Measurements from ENCODE around the gene LPCAT1.
"Not testable (repeated sequence)": the region's sequence is repeated elsewhere in the genome, so short reads cannot be mapped to it uniquely, and the experiment has no call there.

Gene LPCAT1

DNA sequence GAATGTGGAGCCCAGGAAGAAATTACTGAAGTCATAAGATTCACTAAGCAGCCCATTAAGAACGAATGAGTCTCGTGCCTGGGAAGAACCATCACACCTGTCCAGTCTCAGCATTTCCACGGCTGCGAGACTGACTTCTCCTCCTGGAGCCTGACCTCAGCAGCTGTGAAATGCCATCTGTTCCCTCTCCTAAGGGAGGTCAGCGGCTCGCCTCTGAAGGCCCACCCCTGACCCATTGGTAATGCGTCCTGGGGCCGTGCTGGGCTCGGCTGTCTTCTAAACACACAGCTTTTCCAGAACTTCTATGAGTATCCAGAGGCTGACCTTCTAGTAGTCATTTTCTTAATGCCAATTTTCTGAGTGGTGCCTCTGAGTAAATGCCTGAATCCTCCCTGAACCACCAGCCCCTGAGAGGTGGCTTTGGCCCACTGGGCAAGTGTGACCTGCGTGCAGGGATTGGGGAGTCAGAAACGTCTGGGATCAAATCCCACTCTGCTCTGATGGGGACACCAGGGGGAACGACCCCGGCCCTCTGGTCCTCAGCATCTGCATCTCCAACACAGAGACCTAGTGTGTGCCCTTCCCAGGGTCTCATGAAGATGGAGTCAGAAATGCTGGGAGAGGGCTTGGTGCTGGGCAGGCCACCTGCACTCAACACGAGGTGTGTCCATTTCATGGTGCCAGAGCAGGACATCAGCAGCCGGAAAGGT, 84.2 kb downstream of the LPCAT1 start:
- DNase-seq: no peak

DNA sequence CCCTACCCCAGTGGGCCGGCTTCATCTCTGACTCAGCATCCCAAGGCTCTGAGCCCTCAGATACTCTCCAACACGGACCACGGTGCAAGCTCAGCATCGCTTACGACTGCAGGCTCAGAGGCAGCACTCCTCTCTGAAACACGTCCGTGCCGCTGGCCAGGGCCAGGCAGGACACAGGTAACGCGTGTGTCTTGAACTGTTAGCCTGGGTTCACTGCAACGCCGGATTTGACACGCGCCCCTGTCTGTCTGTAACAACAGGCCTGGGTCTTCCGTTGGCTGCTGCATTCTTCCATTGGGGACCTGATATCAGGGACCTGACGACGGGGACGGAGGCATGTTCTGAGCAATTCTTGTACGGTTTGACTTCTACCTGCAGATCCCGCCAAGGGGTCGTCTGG, 84.9 kb downstream of the LPCAT1 start:
- no peak for DNase-seq

- no peak for DNase-seq
Observed at GRCh38 chr5:1437876-1438559, 85.7 kb downstream of the LPCAT1 start.

- DNase-seq: peak; percentile 14 to 86
Observed at GRCh38 chr5:1437226-1437829, 86.4 kb downstream of the LPCAT1 start.

- no peak for DNase-seq
Observed at GRCh38 chr5:1436681-1437080, 87.1 kb downstream of the LPCAT1 start.

GRCh38 chr5:1436036-1436435, 87.7 kb downstream of the LPCAT1 start:
- DNase-seq: no peak

GRCh38 chr5:1435369-1435768, 88.4 kb downstream of the LPCAT1 start:
- no peak for DNase-seq

DNA sequence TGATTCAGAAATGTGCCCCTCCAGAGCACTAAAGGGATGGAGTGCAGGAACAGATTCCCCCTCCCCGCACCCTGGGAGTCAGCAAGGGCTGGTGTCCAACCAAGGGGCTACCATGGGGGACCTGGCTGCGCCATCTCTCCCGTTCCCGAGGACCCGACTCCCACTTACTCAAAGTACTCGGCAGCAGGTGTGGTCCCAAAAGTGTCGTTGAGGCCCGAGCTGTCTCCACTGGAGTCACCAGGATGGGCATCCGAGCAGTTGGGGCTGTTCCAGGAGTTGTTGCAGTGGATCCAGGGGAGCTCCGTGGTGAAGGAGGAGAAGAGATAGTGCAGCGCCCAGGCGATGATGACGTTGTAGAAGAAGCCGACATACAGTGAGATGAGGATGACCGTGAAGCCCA, 91.5 kb downstream of the LPCAT1 start:
- no peak for DNase-seq

- DNase-seq: no peak
Observed at GRCh38 chr5:1431896-1432295, 91.9 kb downstream of the LPCAT1 start.

DNA sequence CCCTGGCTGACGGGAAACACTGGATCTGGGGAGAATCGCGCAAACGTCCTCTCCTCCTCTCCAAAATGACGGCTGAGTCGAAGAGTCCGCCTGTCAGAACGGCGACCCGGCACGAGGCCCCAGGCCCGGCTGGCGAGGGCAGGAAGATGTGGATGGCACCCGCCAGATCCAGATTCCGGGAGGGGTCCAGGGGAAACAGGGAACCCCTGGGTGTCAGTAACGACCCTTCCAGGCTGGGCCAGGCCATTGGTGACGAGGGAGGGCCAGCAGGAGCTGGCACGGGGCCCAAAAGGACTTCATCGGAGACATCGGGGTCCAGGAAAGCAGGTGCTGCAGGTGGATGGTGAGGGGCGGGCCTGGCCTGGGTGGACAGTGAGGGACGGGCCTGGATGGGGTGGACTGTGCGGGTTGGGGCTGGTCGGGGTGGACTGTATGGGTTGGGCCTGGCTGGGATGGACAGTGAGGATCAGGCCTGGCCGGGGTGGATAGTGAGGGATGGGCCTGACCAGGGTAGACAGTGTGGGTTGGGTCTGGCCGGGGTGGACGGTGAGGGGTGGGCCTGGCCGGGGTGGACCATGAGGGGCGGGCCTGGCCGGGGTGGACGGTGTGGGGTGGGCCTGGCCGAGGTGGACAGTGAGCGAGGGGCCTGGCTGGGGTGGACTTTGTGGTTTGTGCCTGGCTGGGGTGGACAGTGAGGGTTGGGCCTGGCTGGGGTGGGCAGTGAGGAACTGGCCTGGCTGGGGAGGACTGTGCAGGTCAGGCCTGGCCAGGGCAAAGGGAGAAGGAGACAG, 92.5 kb downstream of the LPCAT1 start:
- no peak for DNase-seq

DNA sequence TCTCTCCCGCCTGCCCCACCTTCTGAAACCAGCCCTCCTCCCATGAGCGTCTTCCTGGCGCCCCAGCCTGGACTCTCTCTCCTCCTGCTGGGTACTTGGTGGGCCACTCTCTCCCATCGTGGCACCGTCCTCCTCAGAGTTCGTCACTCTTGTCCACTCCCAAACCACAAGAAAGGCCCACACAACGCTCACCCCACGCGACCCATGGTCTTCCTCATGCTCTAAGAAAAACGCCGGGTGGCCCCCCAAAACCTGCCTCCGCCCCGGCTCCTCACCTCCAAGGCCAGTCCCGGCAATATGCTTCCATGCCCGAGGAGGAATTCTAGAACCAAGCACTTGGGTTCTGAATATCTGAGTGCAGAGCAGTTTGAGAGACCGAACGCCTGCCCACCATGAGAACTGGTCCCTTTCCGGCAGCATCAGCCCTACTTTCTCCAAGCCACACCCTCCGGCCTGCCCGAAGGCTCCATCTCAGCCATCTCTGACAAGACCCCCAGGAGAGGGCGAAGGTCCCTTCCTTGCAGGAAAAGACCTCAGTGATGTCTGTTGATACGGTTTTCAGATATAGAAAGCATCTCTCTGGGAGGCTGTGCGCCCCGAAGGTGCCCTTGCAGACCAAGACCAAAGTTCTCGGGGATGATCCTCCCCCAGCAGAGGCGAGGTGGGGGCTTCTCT, 93.5 kb downstream of the LPCAT1 start:
- DNase-seq: no peak

- no peak for DNase-seq
Observed at GRCh38 chr5:1429496-1429895, 94.3 kb downstream of the LPCAT1 start.

DNA sequence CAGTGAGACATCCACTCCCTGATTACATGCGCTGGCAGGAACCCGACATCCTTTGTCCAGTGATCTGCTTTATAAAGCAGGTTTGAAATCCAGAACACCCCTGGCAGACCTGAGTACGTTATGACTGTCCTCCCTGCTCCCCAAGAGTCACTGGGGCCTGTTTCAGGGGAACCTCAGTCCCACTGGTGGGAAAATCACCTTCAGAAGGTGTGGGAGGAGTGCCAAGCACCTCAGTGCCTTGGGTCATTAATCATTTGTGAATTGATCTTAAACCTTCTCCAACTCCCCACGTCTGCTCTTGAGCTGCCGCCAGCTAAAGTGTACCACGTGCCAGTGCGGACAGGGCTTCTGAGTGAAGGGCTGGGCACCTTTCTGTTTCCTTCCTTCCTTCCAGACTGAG, 94.7 kb downstream of the LPCAT1 start:
- DNase-seq: no peak

DNA sequence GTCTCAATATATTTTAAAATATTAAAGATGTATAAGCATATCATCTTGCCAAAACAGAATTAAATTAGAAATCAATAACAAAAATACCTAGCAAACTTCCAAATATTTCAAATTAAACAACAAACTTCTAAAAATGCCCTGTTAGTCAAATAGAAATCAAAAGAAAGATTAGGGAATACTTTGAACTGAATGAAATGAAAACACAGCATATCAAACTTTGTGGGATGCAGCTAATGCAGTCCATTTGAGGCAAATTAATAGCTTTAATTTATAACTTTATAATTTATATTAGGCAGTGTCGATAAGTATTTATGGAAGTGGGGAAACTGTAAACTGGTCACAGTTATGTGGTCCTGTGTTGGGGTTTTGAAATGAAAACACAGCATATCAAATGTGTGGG, 95.7 kb downstream of the LPCAT1 start:
- DNase-seq: no peak

DNA sequence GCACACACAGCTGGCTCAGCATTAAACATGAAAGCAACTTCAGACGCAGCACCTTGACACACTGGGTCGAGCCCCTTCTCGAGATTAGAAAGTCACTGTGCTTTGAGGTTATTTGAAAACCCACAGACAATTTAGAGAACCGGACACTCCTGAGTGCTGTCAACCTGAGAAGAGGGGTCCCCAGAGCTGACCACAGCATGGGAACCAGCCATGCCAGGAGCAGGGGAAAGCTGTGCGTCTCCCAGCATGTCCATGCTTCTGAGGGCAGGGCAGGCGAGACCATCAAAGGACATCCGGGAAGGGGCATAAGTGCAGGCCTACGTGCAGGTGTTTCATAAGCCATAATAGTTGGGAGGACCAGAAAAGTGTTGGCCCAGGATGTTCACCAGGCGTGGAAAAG, 99.0 kb downstream of the LPCAT1 start:
- no peak for DNase-seq

DNA sequence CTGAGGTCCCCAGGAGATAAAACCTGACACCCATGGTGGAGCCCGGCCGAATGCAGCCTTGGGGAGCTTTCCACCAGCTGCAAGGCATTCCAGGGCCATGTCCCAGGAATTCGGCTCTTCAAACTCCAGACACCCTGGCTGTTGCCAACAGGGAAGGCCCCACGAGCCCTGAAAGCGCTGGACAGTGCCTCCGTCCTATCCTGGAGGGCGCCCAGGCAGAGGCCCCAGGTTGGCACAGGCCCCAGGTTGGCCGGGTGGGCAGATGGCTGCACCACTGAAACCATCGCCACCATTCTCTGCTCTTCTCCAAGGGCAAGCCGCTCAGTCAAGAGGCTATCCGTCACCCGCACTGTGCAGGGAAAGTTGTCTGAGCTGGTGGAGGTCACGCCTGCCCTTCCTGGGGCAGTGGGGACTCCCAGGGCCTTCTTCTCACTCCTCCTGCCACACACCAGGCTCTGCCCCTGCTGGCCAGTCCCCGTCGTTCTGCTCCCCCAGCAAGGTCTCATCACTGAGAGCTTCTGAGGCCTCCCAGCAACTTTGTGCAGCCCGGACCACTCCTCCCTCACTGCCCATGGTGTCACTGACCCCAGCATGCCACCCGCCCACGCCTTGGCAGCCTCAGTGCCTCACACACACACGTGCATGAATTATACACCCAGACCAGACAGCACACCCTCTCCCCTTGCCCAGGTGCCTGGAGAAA, 99.7 kb downstream of the LPCAT1 start:
- DNase-seq: no peak

GRCh38 chr5:1422522-1422921, 101.2 kb downstream of the LPCAT1 start:
- not testable (repeated sequence) for DNase-seq

DNA sequence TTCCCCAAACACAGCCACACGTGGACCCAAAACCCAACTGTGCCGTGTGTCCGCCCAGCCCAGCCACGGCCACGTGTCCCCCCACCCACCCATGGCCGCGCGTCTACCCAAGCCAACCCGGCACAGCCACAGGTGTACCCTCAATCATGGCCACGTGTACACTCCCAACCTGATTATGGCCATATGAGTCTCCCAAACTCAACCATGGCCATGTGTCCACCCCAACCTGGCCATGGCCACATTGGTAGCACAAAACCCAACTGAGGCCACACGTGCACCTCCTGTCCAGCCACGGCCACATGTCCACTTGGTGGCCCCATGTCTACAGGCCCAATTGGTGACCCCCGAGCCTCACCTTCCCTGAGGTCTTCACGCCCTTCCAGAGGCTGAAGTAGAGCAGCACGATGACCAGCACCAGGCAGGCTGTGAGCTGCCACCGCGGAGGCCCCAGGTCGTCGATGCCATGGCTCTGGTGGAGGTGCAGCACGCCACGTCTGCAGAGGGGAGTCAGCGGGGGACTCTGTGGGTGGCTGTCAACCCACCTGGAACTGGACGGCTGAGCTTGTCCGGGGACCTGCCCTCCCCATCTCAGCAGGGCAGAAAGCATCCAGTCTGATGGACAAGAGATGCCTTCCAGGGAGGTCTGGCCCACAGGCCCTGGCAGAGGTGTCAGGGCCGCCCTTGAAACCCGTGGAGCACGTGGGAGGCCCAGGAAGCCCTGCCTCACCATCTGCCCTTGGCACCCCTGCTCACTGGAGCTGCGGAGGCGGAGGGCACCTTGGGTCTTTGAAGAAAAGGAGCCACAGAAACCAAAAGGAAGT, 102.0 kb downstream of the LPCAT1 start:
- DNase-seq: no peak

- DNase-seq: no peak
Observed at GRCh38 chr5:1420211-1421195, 103.3 kb downstream of the LPCAT1 start.

Measured in NCI-H446 (cell line).